SU-DHL-6 (cell line): Measurements from ENCODE around the gene NXPH4.

Experiments used
- H2AFZ ChIP-seq: fragments of 200-600 bp; sonication (generic); 2 replicates; pipeline ENCODE4 v1.6.1; 2014; ENCODE audit warnings: low read depth, mild to moderate bottlenecking, moderate library complexity, mixed read lengths, antibody characterized with exemption, low read length; ENCODE audit not compliant: severe bottlenecking
- H3F3A ChIP-seq: fragments of 200-600 bp; shearing (Covaris generic); 2 replicates; pipeline ENCODE4 v1.6.0; 2016; ENCODE audit warnings: antibody characterized with exemption, mild to moderate bottlenecking; ENCODE audit not compliant: insufficient read depth
- H3K27ac ChIP-seq: fragments of 200-600 bp; sonication (generic); 2 replicates; pipeline ENCODE4 v1.5.1; 2016; ENCODE audit warnings: low read depth, mild to moderate bottlenecking, low read length, moderate library complexity, mixed read lengths
- H3K27me3 ChIP-seq: fragments of 200-600 bp; sonication (generic), shearing (Covaris generic); 2 replicates; pipeline ENCODE4 v1.6.0; 2014; ENCODE audit warnings: mild to moderate bottlenecking, low read length
- H3K36me3 ChIP-seq: fragments of 200-600 bp; sonication (generic); 2 replicates; pipeline ENCODE4 v1.6.1; 2014; ENCODE audit warnings: mild to moderate bottlenecking, low read length, mixed read lengths
- H3K4me2 ChIP-seq: fragments of 300-600, 200-600 bp; shearing (Covaris generic), sonication (generic); 2 replicates; pipeline ENCODE4 v1.6.0; 2014; ENCODE audit warnings: low read length, low read depth, mild to moderate bottlenecking; ENCODE audit not compliant: poor library complexity, severe bottlenecking
- H3K4me3 ChIP-seq: fragments of 200-600 bp; sonication (generic); 2 replicates; pipeline ENCODE4 v1.5.1; 2014; ENCODE audit warnings: antibody characterized with exemption, low read length, mild to moderate bottlenecking, mixed read lengths; ENCODE audit not compliant: insufficient read depth, poor library complexity, severe bottlenecking
- H3K79me2 ChIP-seq: fragments of 200-600 bp; sonication (generic); 2 replicates; pipeline ENCODE4 v1.6.1; 2014; ENCODE audit warnings: mild to moderate bottlenecking, low read length, moderate library complexity; ENCODE audit not compliant: insufficient read depth
- H3K9ac ChIP-seq: fragments of 200-600 bp; sonication (generic); 2 replicates; pipeline ENCODE4 v1.7.0; 2014; ENCODE audit warnings: mild to moderate bottlenecking, low read length
- H3K9me2 ChIP-seq: fragments of 200-600 bp; sonication (generic); replicated peaks from 2 replicates; pipeline ENCODE4 v1.6.1; 2014; ENCODE audit warnings: low read length; ENCODE audit not compliant: insufficient read depth
- H3K9me3 ChIP-seq: fragments of 200-600 bp; sonication (generic); 2 replicates; pipeline ENCODE4 v1.6.1; 2014; ENCODE audit warnings: low read length, mixed read lengths; ENCODE audit not compliant: insufficient read depth
- H4K20me1 ChIP-seq: fragments of 200-600 bp; sonication (generic); 2 replicates; pipeline ENCODE4 v1.6.1; 2014; ENCODE audit warnings: low read depth, mild to moderate bottlenecking, antibody characterized with exemption, low read length, moderate library complexity, mixed read lengths
- CTCF ChIP-seq: fragments of 200-600 bp; sonication (generic); IDR thresholded peaks from one replicate; pipeline ENCODE4 v1.5.1; 2017; ENCODE audit warnings: antibody characterized with exemption, mild to moderate bottlenecking, low read length, moderate library complexity; ENCODE audit not compliant: insufficient read depth, poor library complexity, severe bottlenecking
- EZH2phosphoT487 ChIP-seq: fragments of 200-600 bp; sonication (generic), shearing (Covaris generic); conservative IDR thresholded peaks from 2 replicates; pipeline ENCODE4 v1.6.1; 2018; ENCODE audit warnings: mild to moderate bottlenecking, antibody characterized with exemption, low read length, moderate library complexity, mixed read lengths

NXPH4 gene

GRCh38 chr12:57180321-57180989 lies 36.1 kb upstream of the NXPH4 start:
- H4K20me1 ChIP-seq = no peaks in the 10 kb centered on the region
- no peaks in the 10 kb centered on the region for H3F3A ChIP-seq
- H3K79me2 ChIP-seq = no peaks in the 10 kb centered on the region
- no peak overlapping the region for H2AFZ ChIP-seq
- no peak overlapping the region for H3K9ac ChIP-seq
- TF ChIP-seq CTCF (no peak), EZH2phosphoT487 (no peak)
- no peak overlapping the region for H3K4me3 ChIP-seq
- no peaks in the 10 kb centered on the region for H3K27me3 ChIP-seq
- H3K9me3 ChIP-seq = no peaks in the 10 kb centered on the region
- H3K27ac ChIP-seq = no peak overlapping the region
- no peaks in the 10 kb centered on the region for H3K36me3 ChIP-seq
- H3K4me2 ChIP-seq = no peak overlapping the region
- no peaks in the 10 kb centered on the region for H3K9me2 ChIP-seq

- Histone ChIP-seq H4K20me1 (no peaks in the 10 kb centered on the region), H2AFZ (no peak overlapping the region), H3F3A (no peaks in the 10 kb centered on the region), H3K4me3 (no peak overlapping the region), H3K9me2 (no peaks in the 10 kb centered on the region), H3K36me3 (no peaks in the 10 kb centered on the region), H3K9ac (no peak overlapping the region), H3K9me3 (no peaks in the 10 kb centered on the region), H3K27ac (no peak overlapping the region), H3K4me2 (no peak overlapping the region), H3K27me3 (no peaks in the 10 kb centered on the region), H3K79me2 (no peaks in the 10 kb centered on the region)
- TF ChIP-seq CTCF = no peak
- TF ChIP-seq EZH2phosphoT487 = no peak
Measured at GRCh38 chr12:57181072-57181471, 35.5 kb upstream of the NXPH4 start.

GRCh38 chr12:57181561-57182155 lies 34.9 kb upstream of the NXPH4 start:
- H3K27me3 ChIP-seq = no peaks in the 10 kb centered on the region
- no peak overlapping the region for H3K9ac ChIP-seq
- H2AFZ ChIP-seq = no peak overlapping the region
- no peaks in the 10 kb centered on the region for H3K9me3 ChIP-seq
- no peak overlapping the region for H3K4me3 ChIP-seq
- H3K27ac ChIP-seq = no peak overlapping the region
- no peak overlapping the region for H3K4me2 ChIP-seq
- TF ChIP-seq EZH2phosphoT487 (no peak), CTCF (no peak)
- H4K20me1 ChIP-seq = no peaks in the 10 kb centered on the region
- H3K36me3 ChIP-seq = no peaks in the 10 kb centered on the region
- H3K9me2 ChIP-seq = no peaks in the 10 kb centered on the region
- H3K79me2 ChIP-seq = no peaks in the 10 kb centered on the region
- H3F3A ChIP-seq = no peaks in the 10 kb centered on the region
